Activated T-cell treated with anti-CD3 and anti-CD28 coated beads, Interleukin-2, amount 50 U/mL, for 1 hour (primary cell): ENCODE measurements around the gene MICAL3.
"Not testable (repeated sequence)": the region's sequence is repeated elsewhere in the genome, so short reads cannot be mapped to it uniquely, and the experiment has no call there.

Experiments used
- DNase-seq: peaks from one replicate; pipeline ENCODE4 v3.0.0-alpha.2; 2020

Gene MICAL3

GRCh38 chr22:17949642-17950473, 74.5 kb downstream of the MICAL3 start:
- no peak for DNase-seq

- no peak for DNase-seq
Observed at GRCh38 chr22:17948101-17948500, 76.3 kb downstream of the MICAL3 start.

GRCh38 chr22:17946662-17947367, 77.5 kb downstream of the MICAL3 start:
- DNase-seq = no peak

GRCh38 chr22:17945888-17946648, 78.3 kb downstream of the MICAL3 start:
- no peak for DNase-seq

GRCh38 chr22:17945156-17945887, 79.0 kb downstream of the MICAL3 start:
- no peak for DNase-seq

GRCh38 chr22:17944256-17944655, 80.1 kb downstream of the MICAL3 start:
- DNase-seq = no peak

GRCh38 chr22:17943533-17944249, 80.7 kb downstream of the MICAL3 start:
- no peak for DNase-seq

GRCh38 chr22:17942721-17943120, 81.6 kb downstream of the MICAL3 start:
- DNase-seq = no peak

- DNase-seq = no peak
Observed at GRCh38 chr22:17941471-17942406, 82.6 kb downstream of the MICAL3 start.

- DNase-seq = no peak
Observed at GRCh38 chr22:17939579-17939978, 84.8 kb downstream of the MICAL3 start.

GRCh38 chr22:17939011-17939410, 85.3 kb downstream of the MICAL3 start:
- DNase-seq = no peak

GRCh38 chr22:17938484-17938924, 85.9 kb downstream of the MICAL3 start:
- DNase-seq = no peak

GRCh38 chr22:17932457-17932856, 91.9 kb downstream of the MICAL3 start:
- not testable (repeated sequence) for DNase-seq

- no peak for DNase-seq
Observed at GRCh38 chr22:17931400-17931825, 92.9 kb downstream of the MICAL3 start.

GRCh38 chr22:17930455-17931313, 93.7 kb downstream of the MICAL3 start:
- DNase-seq = no peak

GRCh38 chr22:17929909-17930308, 94.5 kb downstream of the MICAL3 start:
- DNase-seq = no peak

GRCh38 chr22:17928391-17928790, 96.0 kb downstream of the MICAL3 start:
- no peak for DNase-seq

GRCh38 chr22:17927062-17927461, 97.3 kb downstream of the MICAL3 start:
- no peak for DNase-seq

GRCh38 chr22:17926516-17926915, 97.8 kb downstream of the MICAL3 start:
- DNase-seq = no peak

GRCh38 chr22:17925431-17925841, 98.9 kb downstream of the MICAL3 start:
- no peak for DNase-seq
